Lower leg skin (tissue), 3 donors: ENCODE results near the gene EMC1.
"Not testable (repeated sequence)": the region's sequence is repeated elsewhere in the genome, so short reads cannot be mapped to it uniquely, and the experiment has no call there.

Experiments
- CTCF ChIP-seq, 3 donors: fragments of 450-650 bp; IDR thresholded peaks; one replicate each; pipeline ENCODE4 v1.5.1; 2016; ENCODE audit warnings: antibody characterized with exemption in 3 of 3, mild to moderate bottlenecking in 3 of 3, moderate library complexity in 2 of 3
- POLR2A ChIP-seq, 2 donors: fragments of 450-650 bp; IDR thresholded peaks; one replicate each; pipeline ENCODE4 v1.6.1; 2016 to 2017; ENCODE audit warnings: antibody characterized with exemption in 2 of 2, mild to moderate bottlenecking in 1 of 2, moderate library complexity in 1 of 2

DNA sequence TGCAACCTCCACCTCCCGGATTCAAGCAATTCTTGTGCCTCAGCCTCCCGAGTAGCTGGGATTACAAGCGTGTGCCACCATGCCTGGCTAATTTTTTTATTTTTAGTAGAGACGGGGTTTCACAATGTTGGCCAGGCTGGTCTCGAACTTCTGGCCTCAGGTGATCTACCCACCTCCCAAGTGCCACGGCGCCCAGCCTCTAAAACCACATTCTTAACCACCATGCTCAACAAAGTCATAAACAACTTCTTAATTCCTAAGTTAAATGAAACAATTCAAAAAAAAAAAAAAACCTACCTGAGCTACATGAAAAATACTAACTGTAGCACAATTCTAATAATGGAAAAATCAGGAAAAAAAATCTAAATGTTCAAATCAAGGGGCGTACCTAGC is 71.1 kb downstream of the EMC1 start:
- TF ChIP-seq CTCF, POLR2A (IDR thresholded peaks at IDR 0.05): not testable (repeated sequence)
